Pancreas (tissue), 10 donors: ENCODE results near the gene PRSS36. TPM values are rescaled to one million over a fixed set of nuclear protein-coding genes. Genes with fewer than 3 reads are reported as not detected.

ENCODE experiments used
- ATAC-seq, 4 donors: fragments of 200-7000 bp; cut with Tn5 transposase; one replicate each; pipeline versions ENCODE4 v1.8.0 to v1.9.1; 2020; ENCODE audit warnings: mild to moderate bottlenecking in 4 of 4, moderate library complexity in 4 of 4
- DNase-seq, 6 donors: peaks; one replicate each; pipeline ENCODE4 v3.0.0-alpha.2; 2020
- FAIRE-seq: peaks from 2 replicates; lab custom pipeline; 2012; peaks lifted over from hg19 to GRCh38; lab: Jason Lieb, UNC
- H3K27ac ChIP-seq, 4 donors: fragments of 200-600 bp; sonication (generic); 1 replicate in 3 of 4; 2 replicates in 1 of 4; pipeline versions ENCODE4 v1.5.0 to v1.8.0; 2020
- H3K27me3 ChIP-seq, 4 donors: fragments of 200-600 bp; one replicate each; pipeline ENCODE4 v1.8.0; 2021
- H3K36me3 ChIP-seq, 3 donors: fragments of 200-600 bp; sonication (generic) in 1 of 3; one replicate each; pipeline versions ENCODE4 v1.5.0 to v1.8.0; 2020 to 2021
- H3K4me1 ChIP-seq, 3 donors: fragments of 200-600 bp; one replicate each; pipeline ENCODE4 v1.8.0; 2021
- H3K4me3 ChIP-seq, 4 donors: fragments of 200-600 bp; sonication (generic) in 2 of 4; one replicate each; pipeline versions ENCODE4 v1.5.0 to v1.8.0; 2020 to 2021
- H3K9me3 ChIP-seq, 4 donors: fragments of 200-600 bp; one replicate each; pipeline ENCODE4 v1.8.0; 2021
- WGBS, 2 donors: extraction: QIAGEN DNeasy Blood & Tissue Kit; methylation state at CpG; one replicate each; pipeline ENCODE4 v1.1.7; 2013; 5-methylcytosine and 5-hydroxymethylcytosine counted together
- intact Hi-C, 3 donors: fragments of 100-400 bp; cut with DNase I; formaldehyde crosslinking; loops; one replicate each; pipeline versions ENCODE4 v1.11.1 to v1.14.2; 2022
- polyA plus RNA-seq, 2 donors: library from polyadenylated mRNA; stranded (reverse); fragments of 200-250 nt; gene quantifications; one replicate each; pipeline ENCODE4 v1.2.3, GENCODE V29; 2013
- total RNA-seq, 6 donors: library from RNA; stranded (reverse); fragmentation: NEBNext Ultra II Directional in 4 of 6; extraction: Animal tissue kit (Norgen Biotek cat#: 25700) in 4 of 6; gene quantifications; one replicate each; pipeline versions ENCODE4 v1.2.1 to v1.2.4, GENCODE V29; 2021 to 2023
- TF ChIP-seq, protein P1 (sequence below), 4 donors: fragments of 200-600 bp; sonication (generic) in 3 of 4; IDR thresholded peaks; one replicate each; pipeline versions ENCODE4 v1.5.0 to v1.8.0; 2021; ENCODE audit warnings: antibody characterized with exemption in 4 of 4
- donor health status: healthy with polysubstance abuse.
- donor health status: DM: no; HTN: no; CAD: no; lungs with moderate emphysema.
- donor health status: DM: no; HTN: no; CAD: no.
- donor health status: control.
- donor health status: control.
- donor health status: Bipolar disorder and iron deficiency.
- donor health status: DM: yes; HTN: yes; CAD: no.
- donor health status: DM: no; HTN: no; CAD: no.
- donor health status: DM: no; HTN: no; CAD: no.
- donor health status: DM: yes; HTN: yes; CAD: no.

The PRSS36 gene
- total and polyA plus RNA-seq, 8 donors: 0.14 to 3.1 (median 1.1) TPM

DNA sequence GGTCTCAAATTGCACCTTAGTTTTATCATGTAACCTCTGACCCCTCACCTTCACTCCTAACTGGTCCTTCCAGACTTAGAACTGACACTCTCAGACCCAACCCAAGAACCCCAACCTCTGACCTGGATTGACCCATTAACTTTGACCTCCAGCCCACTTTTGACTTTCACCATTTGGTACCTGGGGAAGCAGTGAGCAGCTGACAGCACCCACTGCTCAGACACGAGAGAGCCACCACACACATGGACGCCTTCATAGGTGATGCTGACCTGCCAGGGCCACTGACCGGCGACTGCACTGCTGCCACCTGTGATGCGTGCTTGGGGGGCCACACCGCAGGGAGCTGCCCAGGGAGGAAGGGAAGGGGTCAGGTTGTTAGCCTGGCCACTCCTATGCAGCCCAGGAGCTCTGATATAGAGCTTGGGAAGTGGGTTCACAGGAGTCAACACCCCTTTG is 16.8 kb downstream of the PRSS36 start:
- peaks cover 42 to 59% (median 58%) of the 10 kb centered on the region in 3 donors for H3K4me1 ChIP-seq
- H3K27me3 ChIP-seq: no peaks in the 10 kb centered on the region
- FAIRE-seq: no peak
- TF ChIP-seq, protein P1, sequence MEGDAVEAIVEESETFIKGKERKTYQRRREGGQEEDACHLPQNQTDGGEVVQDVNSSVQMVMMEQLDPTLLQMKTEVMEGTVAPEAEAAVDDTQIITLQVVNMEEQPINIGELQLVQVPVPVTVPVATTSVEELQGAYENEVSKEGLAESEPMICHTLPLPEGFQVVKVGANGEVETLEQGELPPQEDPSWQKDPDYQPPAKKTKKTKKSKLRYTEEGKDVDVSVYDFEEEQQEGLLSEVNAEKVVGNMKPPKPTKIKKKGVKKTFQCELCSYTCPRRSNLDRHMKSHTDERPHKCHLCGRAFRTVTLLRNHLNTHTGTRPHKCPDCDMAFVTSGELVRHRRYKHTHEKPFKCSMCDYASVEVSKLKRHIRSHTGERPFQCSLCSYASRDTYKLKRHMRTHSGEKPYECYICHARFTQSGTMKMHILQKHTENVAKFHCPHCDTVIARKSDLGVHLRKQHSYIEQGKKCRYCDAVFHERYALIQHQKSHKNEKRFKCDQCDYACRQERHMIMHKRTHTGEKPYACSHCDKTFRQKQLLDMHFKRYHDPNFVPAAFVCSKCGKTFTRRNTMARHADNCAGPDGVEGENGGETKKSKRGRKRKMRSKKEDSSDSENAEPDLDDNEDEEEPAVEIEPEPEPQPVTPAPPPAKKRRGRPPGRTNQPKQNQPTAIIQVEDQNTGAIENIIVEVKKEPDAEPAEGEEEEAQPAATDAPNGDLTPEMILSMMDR (IDR thresholded peaks at IDR 0.05): no peak
- H3K9me3 ChIP-seq: no peaks in the 10 kb centered on the region
- peak overlapping the region in 1 of 4 donors; percentile 87 for H3K4me3 ChIP-seq
- peak in 4 of 6 donors; percentile 9 to 59 (median 42) for DNase-seq
- H3K27ac ChIP-seq: peak overlapping the region in 2 of 4 donors; percentile 93 to 94
- H3K36me3 ChIP-seq: peaks cover 0 to 11% (median 6%) of the 10 kb centered on the region in 3 donors
- WGBS, 2 donors: 78 to 79% methylated on average over 6 of the region's 6 CpGs
- ATAC-seq: no peak
- intact Hi-C loops: no loop called here

DNA sequence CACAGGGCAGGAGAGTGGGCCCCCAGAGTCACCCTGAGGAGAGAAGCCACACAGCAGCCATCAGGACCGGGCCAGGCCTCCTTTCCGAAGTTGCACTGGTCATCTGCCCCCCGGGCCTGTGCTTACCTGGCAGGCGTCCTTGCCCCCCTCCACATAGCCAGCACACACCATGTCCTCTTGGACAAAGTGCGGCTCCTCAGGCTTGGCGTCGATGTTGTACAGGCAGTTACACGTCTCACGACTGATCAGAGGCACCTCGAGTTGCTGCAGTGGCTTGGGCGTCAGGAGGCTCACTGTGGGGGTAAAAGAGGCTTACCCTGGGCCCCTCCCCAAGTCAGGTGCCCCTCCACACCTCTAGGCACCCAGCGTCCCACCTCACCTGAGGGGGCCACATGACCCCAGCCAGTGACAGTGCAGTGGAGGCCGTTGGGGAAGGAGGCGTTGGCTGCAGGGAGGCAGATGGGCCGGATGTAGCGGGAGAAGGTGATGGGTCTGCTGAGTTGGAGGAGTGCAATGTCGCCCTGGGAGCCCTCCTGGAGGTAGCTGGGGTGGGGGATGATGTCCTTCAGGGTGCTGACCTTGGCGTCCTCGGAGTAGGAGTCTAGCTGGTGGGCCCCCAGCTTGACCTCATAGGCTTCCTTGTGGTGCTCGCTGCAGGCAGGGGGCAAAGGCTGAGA is 17.4 kb downstream of the PRSS36 start:
- peak overlapping the region in 3 of 4 donors; percentile 88 to 96 (median 91) for H3K27ac ChIP-seq
- intact Hi-C loops: no loop called here

DNA sequence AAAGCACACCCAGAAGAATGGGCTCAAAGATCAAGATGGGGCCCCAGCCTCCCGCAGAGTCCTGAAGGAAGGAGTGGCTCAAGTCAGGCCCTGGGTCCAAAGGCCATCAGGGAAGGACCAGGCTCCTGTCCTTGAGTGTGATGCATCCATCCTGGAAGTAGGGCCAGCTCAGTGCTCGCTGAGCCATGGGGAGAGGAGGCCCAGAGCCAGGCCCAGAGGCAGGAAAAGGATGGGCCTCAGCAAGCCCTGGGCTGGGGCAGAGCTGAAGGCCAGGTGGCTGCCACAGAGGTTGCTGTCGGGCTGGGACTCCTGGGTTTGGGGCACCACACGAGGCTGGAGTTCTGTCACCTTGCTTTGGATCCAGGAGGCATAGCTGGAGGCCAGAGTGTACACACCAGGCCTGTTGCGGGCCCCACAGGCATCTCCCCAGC is 18.0 kb downstream of the PRSS36 start:
- H3K4me1 ChIP-seq: peaks cover 49 to 69% (median 61%) of the 10 kb centered on the region in 3 donors
- peak overlapping the region; percentile 67 to 96 (median 90) for H3K27ac ChIP-seq
- TF ChIP-seq, protein P1 (IDR thresholded peaks at IDR 0.05): no peak
- intact Hi-C loops: no loop called here
- peaks cover 0 to 11% (median 6%) of the 10 kb centered on the region in 3 donors for H3K36me3 ChIP-seq
- 63 to 65% methylated on average over 5 of the region's 5 CpGs for WGBS, 2 donors
- ATAC-seq (no peak), DNase-seq (peak in 4 of 6 donors; percentile 27 to 53 (median 47)), FAIRE-seq (no peak)
- H3K9me3 ChIP-seq: no peaks in the 10 kb centered on the region
- H3K4me3 ChIP-seq: no peak overlapping the region
- H3K27me3 ChIP-seq: no peaks in the 10 kb centered on the region

More for the DNA sequence above, 17.4 kb downstream of the PRSS36 start:
- 78 to 80% methylated on average over 18 to 20 of the region's 20 CpGs for WGBS, 2 donors
- Histone ChIP-seq H3K4me1 (peaks cover 46 to 63% (median 61%) of the 10 kb centered on the region in 3 donors), H3K27me3 (no peaks in the 10 kb centered on the region), H3K9me3 (no peaks in the 10 kb centered on the region), H3K36me3 (peaks cover 0 to 11% (median 6%) of the 10 kb centered on the region in 3 donors), H3K4me3 (no peak overlapping the region)
- no peak for FAIRE-seq
- DNase-seq: peak in 4 of 6 donors; percentile 16 to 70 (median 50)
- TF ChIP-seq, protein P1 (IDR thresholded peaks at IDR 0.05): no peak
- ATAC-seq: no peak

DNA sequence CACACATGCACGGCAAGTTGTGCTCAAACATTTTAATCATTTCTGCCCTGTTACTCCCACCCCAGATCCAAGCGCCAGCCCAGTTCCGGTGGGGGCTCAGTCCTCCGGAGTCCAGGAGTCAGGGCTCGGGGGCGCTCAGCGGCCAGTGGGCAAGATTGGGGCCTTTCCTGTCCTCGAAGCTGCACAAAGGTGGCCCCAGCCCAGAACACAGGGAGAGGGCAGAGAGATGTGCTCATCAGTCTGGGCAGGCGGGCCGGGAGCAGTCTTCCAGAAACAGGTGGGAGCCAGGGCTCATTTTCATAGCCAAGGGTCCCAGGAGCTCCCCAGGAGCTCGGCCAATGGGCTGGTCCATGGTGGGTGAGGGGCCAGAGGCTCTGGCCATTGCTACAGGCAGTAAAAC is 18.4 kb downstream of the PRSS36 start:
- Histone ChIP-seq H3K36me3 (peaks cover 0 to 11% (median 6%) of the 10 kb centered on the region in 3 donors), H3K27me3 (no peaks in the 10 kb centered on the region), H3K9me3 (no peaks in the 10 kb centered on the region), H3K27ac (peak overlapping the region; percentile 67 to 96 (median 90)), H3K4me1 (peaks cover 49 to 69% (median 61%) of the 10 kb centered on the region in 3 donors), H3K4me3 (no peak overlapping the region)
- DNase-seq (peak in 3 of 6 donors; percentile 37 to 71 (median 64)), ATAC-seq (no peak), FAIRE-seq (no peak)
- TF ChIP-seq, protein P1 (IDR thresholded peaks at IDR 0.05): no peak
- WGBS, 2 donors: 63 to 64% methylated on average over 11 of the region's 11 CpGs
- intact Hi-C loops: no loop called here
